GM18519 (cell line): ENCODE results near the gene ANKDD1B.

Experiments used
- ATAC-seq: cut with Tn5 transposase; IDR thresholded peaks from one replicate; pipeline ENCODE4 v1.9.1; 2021; ENCODE audit warnings: mild to moderate bottlenecking, moderate library complexity; ENCODE audit not compliant: unreplicated experiment, low FRiP score

Gene ANKDD1B

DNA sequence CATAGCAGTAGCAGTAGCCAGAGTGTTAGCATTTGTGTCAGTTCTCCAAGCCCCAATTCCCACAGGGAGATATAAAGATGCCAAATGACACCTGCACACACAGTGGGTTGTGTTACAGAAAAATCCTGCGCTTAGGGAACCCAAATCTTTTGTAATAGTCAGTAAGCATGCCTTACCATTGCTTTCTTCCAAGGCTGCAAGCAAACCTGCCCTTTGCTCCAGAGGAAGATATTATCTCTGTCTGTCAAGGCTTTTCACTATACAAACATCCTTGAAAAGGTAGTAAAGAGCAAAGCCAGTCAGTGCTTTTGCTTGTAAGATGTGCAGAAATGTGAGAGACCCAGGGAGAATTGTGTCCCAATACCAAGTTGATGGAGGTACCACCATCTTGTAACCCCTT is 2.9 kb downstream of the ANKDD1B start:
- no peak for ATAC-seq

DNA sequence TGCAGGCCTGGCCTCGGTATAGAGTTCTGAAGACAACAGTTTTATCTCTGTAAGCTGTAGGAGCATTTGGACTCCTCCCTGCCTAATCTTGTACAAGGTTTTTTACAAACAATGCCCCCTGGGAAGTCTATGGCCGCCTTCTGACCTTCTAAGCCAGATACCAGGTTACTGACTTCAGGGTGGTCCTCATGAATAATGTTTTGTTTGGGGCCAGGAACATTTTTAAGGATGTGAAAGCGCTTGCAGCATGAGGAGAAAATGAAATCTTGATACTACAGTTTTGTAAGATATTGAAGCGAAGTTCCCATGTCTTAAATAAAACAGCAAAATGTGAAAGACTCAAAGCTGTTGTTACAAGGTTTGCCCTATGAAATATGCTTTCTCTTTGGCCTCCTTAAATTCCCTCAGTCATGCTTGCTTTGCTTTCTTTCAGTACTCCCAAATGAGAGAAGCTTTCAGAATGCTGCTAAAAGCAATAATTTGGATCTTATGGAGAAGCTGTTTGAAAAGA is 5.2 kb downstream of the ANKDD1B start:
- no peak for ATAC-seq

DNA sequence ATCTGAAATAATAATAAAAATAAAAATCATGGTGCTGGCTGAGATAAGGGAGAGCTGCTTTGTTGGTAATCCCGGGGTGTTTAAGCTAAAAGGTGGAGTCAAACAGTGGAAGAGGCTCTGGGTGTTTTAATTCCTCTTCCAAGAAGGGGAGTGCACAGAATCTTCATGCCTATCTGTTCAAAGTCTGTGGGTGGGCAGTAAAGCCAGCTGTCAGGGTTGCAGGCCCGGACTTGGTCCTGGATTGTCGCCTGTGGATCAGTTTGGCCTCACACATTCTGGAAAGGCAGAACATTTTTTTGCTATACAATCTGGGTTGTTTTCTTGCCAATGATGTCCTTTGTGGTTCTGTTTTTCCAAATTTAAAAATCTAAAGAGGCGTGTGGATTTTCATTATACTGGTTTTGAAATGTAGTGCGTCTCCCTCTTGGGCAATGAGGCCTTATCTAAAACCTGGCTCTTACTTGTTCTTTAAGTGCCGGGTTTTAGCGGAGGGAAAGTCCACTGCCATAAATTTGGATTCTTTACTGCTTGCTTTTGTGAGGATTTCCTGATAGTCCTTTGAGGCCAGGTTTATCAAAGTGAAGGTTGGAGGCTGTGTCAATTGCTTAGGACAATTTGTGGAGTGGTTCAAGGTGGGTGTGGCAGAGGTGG is 5.8 kb downstream of the ANKDD1B start:
- ATAC-seq = no peak

DNA sequence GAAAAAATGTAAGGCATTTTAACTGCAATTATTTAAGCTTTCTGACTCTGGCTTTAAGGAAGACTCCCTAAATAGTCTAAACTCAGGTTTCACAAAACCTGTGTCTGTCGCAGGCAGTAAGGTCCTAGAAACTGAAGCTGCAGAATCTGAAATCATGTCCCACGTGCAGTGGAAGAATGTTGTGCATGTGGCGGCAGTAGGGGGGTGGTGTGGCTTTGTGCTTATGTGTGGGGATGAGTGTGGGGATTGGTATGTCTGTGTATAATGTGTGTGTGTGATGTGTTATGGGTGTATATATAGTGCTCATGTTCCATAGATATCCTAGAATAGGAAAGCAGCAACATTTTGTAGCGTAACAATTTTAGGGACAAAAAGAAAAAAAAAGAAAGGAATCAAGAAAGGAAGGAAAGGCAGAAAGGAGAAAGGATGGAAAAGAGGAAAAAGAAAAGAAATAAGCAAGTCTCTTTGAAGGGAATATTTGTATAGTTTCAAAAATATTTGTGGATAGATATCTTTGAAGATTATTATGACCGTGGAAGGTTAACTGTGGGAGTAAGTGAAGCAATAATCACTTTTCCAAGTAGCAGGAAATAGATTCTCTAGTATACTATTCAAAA is 6.6 kb downstream of the ANKDD1B start:
- ATAC-seq = no peak

DNA sequence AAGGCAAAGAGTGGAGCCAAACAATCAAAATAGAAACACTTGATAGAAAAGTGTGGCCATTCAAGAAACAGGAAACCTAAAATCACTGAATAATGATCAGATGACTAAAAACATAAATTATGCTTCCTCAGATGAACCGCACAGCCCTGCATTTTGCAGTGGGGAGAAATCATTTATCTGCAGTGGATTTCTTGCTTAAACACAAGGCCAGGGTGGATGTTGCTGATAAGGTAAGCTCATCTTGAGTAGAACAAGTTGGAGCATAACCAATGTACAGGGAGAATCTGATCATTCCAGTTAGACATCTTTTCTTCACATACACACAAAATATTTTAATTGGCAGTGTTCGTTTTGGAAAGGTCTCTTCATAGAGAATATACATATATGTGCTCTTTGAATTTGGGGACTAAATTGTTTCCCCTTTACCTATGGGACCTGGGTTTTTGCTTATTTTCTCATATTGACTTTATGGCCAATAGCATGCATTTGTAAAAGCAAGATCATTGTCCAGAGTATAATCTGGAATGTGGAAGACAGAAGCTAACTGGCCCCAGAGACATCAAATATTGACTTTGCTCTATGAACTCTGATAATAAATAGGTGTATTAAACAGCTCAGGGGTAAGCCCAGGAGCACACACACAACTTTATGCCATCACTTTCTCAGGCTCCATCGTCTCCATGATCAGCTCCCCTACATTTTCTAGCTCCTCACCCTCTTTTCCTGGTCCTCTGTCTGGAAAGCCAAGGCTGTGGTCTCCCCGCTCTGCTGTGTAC is 9.1 kb downstream of the ANKDD1B start:
- no peak for ATAC-seq

DNA sequence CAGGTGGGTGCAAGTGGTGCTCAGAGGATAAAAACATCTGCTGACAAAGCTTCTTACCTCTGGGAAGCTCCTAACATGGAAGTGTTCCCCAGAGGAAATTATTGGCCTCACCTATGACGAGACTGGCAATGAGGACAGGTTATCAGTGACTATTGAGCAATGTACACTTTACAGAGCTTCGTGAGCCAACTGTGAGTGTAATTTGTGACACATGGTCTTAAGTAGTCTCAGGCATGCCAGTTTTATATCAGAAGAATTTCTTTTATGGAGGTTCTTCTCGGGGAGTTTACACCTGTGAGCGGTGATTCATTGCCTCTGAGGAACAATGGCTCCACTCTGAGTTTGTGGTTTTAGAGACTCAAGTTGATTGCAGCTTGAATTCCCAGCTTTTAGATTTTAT is 11.3 kb downstream of the ANKDD1B start:
- ATAC-seq = no peak

DNA sequence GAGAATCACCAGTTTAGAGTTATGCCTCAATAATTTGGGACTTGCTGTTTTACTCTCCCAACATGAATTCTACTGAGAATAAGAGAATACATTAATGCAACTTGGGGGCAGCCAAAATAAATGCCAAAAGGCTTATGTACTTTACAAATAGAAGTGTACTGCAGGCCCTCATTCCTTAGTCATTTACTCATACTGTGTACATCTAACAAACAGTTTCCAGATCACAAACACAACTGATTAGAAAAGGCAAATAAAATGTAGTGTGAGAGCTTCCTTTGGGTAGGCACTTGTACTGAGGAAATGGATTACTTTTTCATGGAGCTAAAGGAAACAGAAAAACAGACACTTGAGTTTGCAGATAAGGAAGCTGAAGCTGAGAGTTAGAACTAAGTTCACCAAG is 12.6 kb downstream of the ANKDD1B start:
- ATAC-seq = no peak

DNA sequence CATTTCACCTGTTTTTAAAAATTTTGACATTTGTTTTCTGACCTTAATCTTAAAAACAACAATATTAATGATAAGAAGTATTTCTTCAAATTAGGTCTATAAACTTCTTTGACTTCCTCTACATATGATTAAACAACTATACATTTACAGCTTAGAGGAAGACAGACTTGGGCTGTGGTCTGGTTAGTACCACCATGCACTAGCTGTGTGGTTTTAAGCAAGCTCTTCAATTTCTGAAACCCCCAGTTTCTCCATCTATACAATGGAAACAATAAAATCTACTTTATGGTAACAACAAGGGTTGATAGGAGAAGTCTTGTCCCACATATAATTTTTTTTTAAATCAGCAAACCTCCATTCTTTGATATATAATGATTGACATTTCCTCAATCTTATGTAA is 15.7 kb downstream of the ANKDD1B start:
- ATAC-seq = no peak

DNA sequence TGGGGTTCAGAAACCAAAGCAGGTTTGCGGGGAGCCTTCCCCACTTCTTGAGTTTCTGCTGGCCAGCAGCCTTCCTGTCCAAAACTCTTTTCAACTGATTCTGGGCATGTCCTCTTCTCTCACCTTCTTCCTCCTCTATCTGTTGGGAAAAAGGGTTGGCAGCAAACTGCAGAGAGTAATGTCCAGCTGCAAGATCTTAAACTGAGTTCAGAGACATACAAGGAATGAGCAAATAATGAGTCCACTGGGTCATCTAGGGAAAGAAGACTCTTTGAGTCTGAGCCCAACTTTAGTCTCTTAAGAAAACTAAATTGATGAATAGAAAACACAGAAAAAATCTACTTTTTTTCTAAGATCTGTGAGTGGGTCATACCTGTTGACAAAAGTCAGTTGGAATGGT is 16.5 kb downstream of the ANKDD1B start:
- no peak for ATAC-seq

DNA sequence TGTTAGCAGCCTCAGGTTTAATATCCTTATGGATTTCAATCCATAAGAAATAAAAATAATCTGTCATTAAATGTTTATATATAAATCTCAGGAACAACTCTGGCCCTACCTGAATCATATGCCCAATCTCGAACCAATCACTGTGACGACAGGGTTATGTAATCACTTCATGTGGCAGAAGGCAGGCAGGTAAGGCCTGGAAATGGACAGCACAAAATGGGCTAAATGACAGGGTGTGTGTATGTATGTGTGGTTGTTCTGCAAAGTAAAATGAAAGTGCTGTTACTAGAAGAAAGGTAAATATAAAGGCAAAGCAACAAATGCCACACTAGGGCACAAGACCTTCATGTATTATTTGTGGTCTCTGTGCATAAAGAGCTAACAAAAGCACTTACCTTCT is 19.6 kb downstream of the ANKDD1B start:
- no peak for ATAC-seq

DNA sequence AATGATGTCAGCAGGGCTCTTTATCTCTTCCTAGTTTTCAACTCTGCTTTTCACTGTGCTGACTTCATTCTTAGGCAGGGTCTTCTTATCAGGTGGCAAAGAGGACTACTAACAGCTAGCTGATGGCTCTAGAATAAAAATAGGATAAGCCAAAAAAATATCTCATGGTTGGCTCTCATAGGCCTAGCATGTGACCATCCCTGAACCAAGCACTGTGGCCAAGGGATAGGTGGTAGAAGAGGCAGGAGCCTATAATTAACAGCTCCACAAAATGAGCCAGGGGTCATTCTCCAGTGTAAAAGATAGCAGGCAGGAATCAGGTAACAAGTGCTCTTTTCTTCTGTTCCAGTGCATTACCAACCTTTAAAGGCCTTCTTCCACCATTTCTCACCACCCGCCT is 21.1 kb downstream of the ANKDD1B start:
- ATAC-seq = no peak

DNA sequence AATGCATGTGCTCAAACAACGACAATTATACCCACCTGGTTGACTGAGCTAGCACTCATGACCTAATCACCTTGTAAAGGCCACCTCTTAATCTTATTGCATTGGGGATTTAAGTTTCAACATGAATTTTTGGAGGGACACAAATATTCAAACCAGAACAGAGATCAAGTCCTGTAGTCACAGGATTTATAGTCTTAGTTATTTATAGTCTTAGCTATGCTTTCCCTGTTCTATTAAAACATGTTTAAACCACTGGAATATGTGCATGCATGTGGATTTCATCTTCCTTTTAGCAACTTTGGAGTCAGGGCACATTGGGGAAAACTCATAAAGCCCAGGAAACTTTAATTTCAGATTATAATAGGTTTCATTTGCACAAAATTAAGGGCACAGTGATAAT is 26.7 kb downstream of the ANKDD1B start:
- ATAC-seq = no peak

DNA sequence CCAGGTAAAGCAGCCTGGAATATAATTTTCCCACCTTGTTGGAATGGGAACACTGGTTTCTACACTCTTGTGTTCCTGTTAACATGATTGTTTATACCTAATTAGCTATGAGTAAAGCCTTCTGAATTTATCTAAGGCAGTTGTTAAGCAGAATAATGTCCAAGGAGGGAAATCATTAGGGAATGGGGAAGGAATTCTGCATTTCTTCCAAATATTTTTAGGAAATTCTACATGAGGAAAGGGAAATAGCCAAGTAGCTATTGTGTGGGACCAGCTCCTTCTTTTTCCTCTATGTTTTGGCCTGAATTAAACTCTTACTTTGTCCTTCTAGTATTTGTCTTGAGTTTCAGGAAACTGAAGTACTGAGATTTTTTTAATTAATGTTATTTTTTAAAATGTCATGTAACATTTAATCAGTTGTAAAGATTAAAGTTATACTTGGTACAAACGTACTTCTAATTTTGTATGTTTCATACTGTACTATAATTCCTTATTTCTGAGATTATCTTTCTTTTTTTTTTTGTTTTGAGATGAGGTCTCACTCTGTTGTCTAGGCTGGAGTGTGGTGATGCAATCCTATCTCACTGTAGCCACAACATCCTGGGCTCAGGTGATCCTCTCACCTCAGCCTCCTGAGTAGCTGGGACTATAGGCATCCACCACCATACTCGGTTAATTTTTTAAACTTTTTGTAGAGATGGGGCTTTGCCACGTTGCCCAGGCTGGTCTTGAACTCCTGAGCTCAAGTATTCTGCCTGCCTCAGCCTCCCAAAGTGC is 28.5 kb downstream of the ANKDD1B start:
- no peak for ATAC-seq

DNA sequence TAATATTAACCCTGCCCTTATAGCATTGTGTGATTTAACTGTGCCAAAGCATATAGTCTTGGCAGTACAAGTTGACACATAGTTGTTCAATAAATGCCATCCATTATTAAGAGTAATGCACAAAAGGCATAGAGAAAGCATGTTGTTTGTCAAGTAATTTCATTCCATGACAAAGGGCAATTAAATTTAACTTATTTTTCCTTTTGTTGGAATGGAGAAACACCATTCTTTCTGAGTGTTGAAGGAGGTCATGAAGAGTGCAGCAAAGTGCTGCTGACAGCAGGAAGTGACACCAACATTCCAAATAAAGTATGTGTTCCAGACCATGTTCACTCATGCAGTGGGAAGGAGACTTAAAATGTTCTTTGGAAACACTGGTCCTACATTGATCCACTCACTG is 29.1 kb downstream of the ANKDD1B start:
- no peak for ATAC-seq

DNA sequence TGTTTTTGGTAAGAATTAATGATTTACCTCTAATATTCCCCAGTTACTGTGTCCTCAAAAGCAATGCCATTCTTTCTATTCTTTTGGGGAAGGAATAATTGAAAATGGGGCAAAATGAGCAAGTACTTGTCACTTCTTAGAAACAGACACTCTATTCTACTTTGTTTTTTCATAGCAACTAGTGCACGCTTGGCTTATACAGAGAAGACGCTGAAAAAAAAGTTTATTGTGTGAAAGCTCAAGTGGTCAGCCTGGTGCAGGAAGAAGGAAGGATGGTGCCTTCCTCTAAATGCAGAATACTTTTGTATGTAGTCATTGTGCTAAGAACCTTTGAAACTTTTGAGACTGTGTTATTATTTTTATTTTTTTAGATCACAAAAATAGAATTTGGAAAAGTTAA is 29.6 kb downstream of the ANKDD1B start:
- no peak for ATAC-seq

DNA sequence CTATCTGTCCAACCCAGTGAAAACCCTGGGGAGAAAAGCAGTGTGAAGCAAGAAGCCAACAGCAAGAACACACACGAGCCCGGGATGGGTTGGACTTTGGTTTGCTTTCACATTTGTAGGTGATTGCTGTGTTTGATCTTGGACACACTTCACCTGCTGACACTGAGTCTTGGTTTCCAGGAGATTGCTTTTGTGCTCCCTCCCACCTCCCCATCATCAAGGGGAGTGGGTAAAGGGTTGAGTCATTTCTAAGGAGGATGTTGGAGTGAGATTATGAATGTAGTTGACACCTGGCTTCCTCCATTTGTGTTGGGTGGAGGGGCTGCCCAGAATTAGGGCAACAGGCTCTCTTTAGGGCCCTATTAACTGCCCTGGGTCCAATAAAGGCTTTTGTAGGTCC is 37.5 kb downstream of the ANKDD1B start:
- ATAC-seq = no peak

DNA sequence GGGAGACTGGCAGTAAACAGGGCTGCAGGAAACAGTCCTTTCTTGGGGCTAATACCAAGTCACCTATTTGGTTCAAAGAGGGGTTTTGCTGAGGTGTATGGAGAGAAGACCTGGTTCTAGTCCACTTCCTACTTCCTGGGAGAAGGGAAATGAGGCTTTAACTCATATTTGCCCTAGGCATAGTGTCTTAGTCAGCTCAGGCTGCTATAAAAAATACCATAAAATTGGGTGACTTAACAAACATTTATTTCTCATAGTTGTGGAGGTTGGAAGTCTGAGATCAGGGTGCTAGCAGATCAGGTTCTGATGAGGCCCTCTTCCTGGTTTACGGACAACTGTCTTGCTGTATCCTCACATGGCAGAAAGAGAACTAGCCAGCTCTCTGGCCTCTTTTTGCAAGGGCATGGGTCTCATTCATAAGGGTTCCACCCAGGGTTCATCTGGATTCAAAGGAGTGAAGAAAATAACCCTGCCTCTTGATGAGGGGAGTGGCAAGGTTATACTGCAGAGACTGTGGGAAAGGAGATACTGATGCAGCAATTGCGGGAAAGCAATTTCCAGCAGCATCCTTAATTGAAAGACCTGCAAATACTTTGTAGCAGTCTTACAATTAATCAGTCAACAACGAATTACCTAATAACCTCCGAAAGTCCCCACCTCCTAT is 40.5 kb downstream of the ANKDD1B start:
- ATAC-seq = no peak

DNA sequence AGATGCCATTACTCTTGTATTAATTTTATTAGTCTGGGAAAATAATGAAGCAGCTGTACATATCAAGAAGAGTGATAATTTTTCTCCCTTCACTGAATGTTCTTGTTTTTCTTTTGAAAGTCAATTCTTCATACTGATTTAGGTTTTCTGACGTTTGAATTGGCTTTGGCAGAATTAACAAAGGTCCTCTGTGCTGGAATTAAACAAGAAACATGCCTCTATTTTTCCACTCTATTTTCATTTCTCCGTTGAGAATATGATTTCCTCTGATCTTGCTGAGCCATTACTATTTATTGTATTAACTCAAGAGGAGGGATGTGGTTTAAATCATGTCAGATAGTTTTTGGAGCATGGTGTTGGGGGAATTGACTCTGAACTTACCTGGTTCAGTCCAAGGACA is 42.3 kb downstream of the ANKDD1B start:
- ATAC-seq = no peak

DNA sequence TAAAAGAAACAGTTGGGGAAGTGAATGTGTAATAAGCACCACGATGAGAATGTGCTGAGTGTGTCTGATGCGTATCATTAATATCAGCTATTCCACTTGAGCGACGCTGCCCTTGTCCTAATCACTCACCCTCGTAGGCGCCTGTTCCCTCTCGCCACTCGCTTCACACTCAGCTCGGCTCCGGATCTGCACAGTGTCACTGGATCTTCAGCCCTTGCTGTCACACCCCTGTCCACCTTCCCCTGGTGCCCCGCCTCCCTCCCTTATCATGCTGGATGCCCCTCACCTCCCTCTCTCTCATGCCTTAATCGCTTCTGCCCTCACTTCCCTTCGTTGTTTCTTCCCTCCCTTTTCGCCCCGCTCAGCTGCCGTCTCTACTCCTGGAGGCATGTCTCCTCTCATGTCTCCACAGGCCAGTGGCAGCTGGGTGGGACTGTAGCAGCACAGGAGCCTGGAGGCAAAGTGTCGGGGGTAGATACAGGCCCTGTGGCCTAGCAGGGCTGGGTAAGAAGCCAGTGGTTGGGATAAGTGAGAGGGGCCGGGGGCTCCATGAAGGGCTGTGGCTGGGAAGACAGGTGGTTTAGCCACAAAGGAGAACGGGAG is 43.5 kb downstream of the ANKDD1B start:
- no peak for ATAC-seq
